Right cardiac atrium (tissue), 5 donors: ENCODE measurements around the gene WNT16. TPM values are rescaled to one million over a fixed set of nuclear protein-coding genes. Genes with fewer than 3 reads are reported as not detected.

Experiments used
- ATAC-seq, 2 donors: fragments of 200-7000 bp; cut with Tn5 transposase; one replicate each; pipeline versions ENCODE4 v1.8.0 to v1.9.1; 2020; ENCODE audit warnings: moderate library complexity in 2 of 2, mild to moderate bottlenecking in 1 of 2
- DNase-seq, 3 donors: peaks; one replicate each; pipeline ENCODE4 v3.0.0-alpha.2; 2020
- H3K27ac ChIP-seq: one replicate; pipeline ENCODE4 v1.5.1; 2013; ENCODE audit warnings: mild to moderate bottlenecking, low read length, control low read depth, moderate library complexity
- H3K27me3 ChIP-seq: one replicate; pipeline ENCODE4 v1.6.1; 2013; ENCODE audit not compliant: control insufficient read depth, insufficient read depth
- H3K4me1 ChIP-seq: one replicate; pipeline ENCODE4 v1.6.1; 2013; ENCODE audit warnings: low read length; ENCODE audit not compliant: control insufficient read depth, insufficient read depth
- H3K4me3 ChIP-seq: one replicate; pipeline ENCODE4 v1.5.1; 2013; ENCODE audit warnings: low read length, control low read depth
- H3K9me3 ChIP-seq: one replicate; pipeline ENCODE4 v1.6.1; 2013; ENCODE audit warnings: low read length; ENCODE audit not compliant: control insufficient read depth
- WGBS: extraction: QIAGEN DNeasy Blood & Tissue Kit; methylation state at CpG from one replicate; pipeline ENCODE4 v1.1.7; 2013; 5-methylcytosine and 5-hydroxymethylcytosine counted together
- intact Hi-C, 4 donors: fragments of 100-400 bp; cut with DNase I; formaldehyde crosslinking; loops; one replicate each; pipeline versions ENCODE4 v1.11.0 to v1.14.0; 2022 to 2023
- polyA plus RNA-seq: library from polyadenylated mRNA; stranded (reverse); fragments of 200-250 nt; gene quantifications from one replicate; pipeline ENCODE4 v1.2.3, GENCODE V29; 2013
- total RNA-seq, 4 donors: library from RNA; stranded (reverse); fragmentation: NEBNext Ultra II Directional; extraction: Animal tissue kit (Norgen Biotek cat#: 25700); gene quantifications; one replicate each; pipeline ENCODE4 v1.2.1, GENCODE V29; 2021
- donor health status: healthy with polysubstance abuse.
- donor health status: DM: no; HTN: yes; CAD: no.
- donor health status: DM: no; HTN: no; CAD: no.
- donor health status: DM: no; HTN: yes; CAD: no; lungs with severe emphysema.
- donor health status: DM: yes; HTN: yes; CAD: no.

WNT16 gene
- total and polyA plus RNA-seq, 5 donors: not detected

GRCh38 chr7:121382473-121382872 lies 53.7 kb downstream of the WNT16 start:
- no peaks in the 10 kb centered on the region for H3K9me3 ChIP-seq
- DNase-seq (no peak), ATAC-seq (no peak)
- H3K4me1 ChIP-seq: peaks cover 6% of the 10 kb centered on the region
- no peak overlapping the region for H3K4me3 ChIP-seq
- H3K27me3 ChIP-seq: no peaks in the 10 kb centered on the region
- intact Hi-C loops: no loop called here
- no peak overlapping the region for H3K27ac ChIP-seq

- H3K9me3 ChIP-seq: no peaks in the 10 kb centered on the region
- no peak for DNase-seq
- H3K27me3 ChIP-seq: no peaks in the 10 kb centered on the region
- no peak for ATAC-seq
- intact Hi-C loops: no loop called here
- H3K27ac ChIP-seq: no peak overlapping the region
- WGBS: 78% methylated on average over 2 of the region's 2 CpGs
- H3K4me1 ChIP-seq: peaks cover 6% of the 10 kb centered on the region
- no peak overlapping the region for H3K4me3 ChIP-seq
These were observed 54.6 kb downstream of the WNT16 start for GRCh38 chr7:121383235-121383910.

- ATAC-seq: peak; percentile 68 to 78
- Histone ChIP-seq H3K27ac (no peak overlapping the region), H3K4me1 (peaks cover 6% of the 10 kb centered on the region), H3K27me3 (no peaks in the 10 kb centered on the region), H3K4me3 (no peak overlapping the region), H3K9me3 (no peaks in the 10 kb centered on the region)
- WGBS: 59% methylated on average over 2 of the region's 2 CpGs
- DNase-seq: no peak
- intact Hi-C loops: no loop called here
These were observed 55.5 kb downstream of the WNT16 start for GRCh38 chr7:121384265-121384664.

- intact Hi-C loops: no loop called here
- 92% methylated on average over 4 of the region's 4 CpGs for WGBS
- ATAC-seq (no peak), DNase-seq (no peak)
- no peaks in the 10 kb centered on the region for H3K27me3 ChIP-seq
- H3K9me3 ChIP-seq: no peaks in the 10 kb centered on the region
- no peak overlapping the region for H3K4me3 ChIP-seq
- peaks cover 6% of the 10 kb centered on the region for H3K4me1 ChIP-seq
- H3K27ac ChIP-seq: no peak overlapping the region
These were observed 56.4 kb downstream of the WNT16 start for GRCh38 chr7:121385056-121385799.

- H3K9me3 ChIP-seq: no peaks in the 10 kb centered on the region
- H3K4me3 ChIP-seq: no peak overlapping the region
- DNase-seq: no peak
- no peaks in the 10 kb centered on the region for H3K27me3 ChIP-seq
- peak in 1 of 2 donors; percentile 33 for ATAC-seq
- intact Hi-C loops: no loop called here
- 15% methylated on average over 1 of the region's 1 CpG for WGBS
- peaks cover 6% of the 10 kb centered on the region for H3K4me1 ChIP-seq
- H3K27ac ChIP-seq: no peak overlapping the region
These were observed 57.0 kb downstream of the WNT16 start for GRCh38 chr7:121385800-121386179.

- DNase-seq: no peak
- Histone ChIP-seq H3K4me1 (peaks cover 3% of the 10 kb centered on the region), H3K27ac (no peak overlapping the region), H3K9me3 (no peaks in the 10 kb centered on the region), H3K4me3 (no peak overlapping the region), H3K27me3 (no peaks in the 10 kb centered on the region)
- intact Hi-C loops: no loop called here
- 95% methylated on average over 1 of the region's 1 CpG for WGBS
- ATAC-seq: no peak
These were observed 60.1 kb downstream of the WNT16 start for GRCh38 chr7:121388950-121389349.

GRCh38 chr7:121390109-121390508 lies 61.3 kb downstream of the WNT16 start:
- no peak overlapping the region for H3K4me3 ChIP-seq
- ATAC-seq (no peak), DNase-seq (no peak)
- peaks cover 3% of the 10 kb centered on the region for H3K4me1 ChIP-seq
- intact Hi-C loops: no loop called here
- no peak overlapping the region for H3K27ac ChIP-seq
- H3K9me3 ChIP-seq: no peaks in the 10 kb centered on the region
- no peaks in the 10 kb centered on the region for H3K27me3 ChIP-seq

GRCh38 chr7:121390617-121391016 lies 61.8 kb downstream of the WNT16 start:
- DNase-seq (no peak), ATAC-seq (no peak)
- Histone ChIP-seq H3K27ac (no peak overlapping the region), H3K9me3 (no peaks in the 10 kb centered on the region), H3K4me1 (peaks cover 3% of the 10 kb centered on the region), H3K27me3 (no peaks in the 10 kb centered on the region), H3K4me3 (no peak overlapping the region)
- 87% methylated on average over 1 of the region's 2 CpGs for WGBS
- intact Hi-C loops: no loop called here

Other genes with a start within 250 kb of the WNT16 start
- 10 to 100 TPM; 60.4 to 69.6 (median 60.8) TPM for gene FAM3C, start 67.3 kb downstream of the WNT16 start, total RNA-seq
- 45.5 TPM for gene FAM3C, start 67.3 kb downstream of the WNT16 start, polyA plus RNA-seq